PFSK-1 (cell line): ENCODE results near the gene NLN.

Source experiments
- FOXP2 ChIP-seq: optimal IDR thresholded peaks from 2 replicates; pipeline ENCODE3; 2011; ENCODE audit warnings: borderline replicate concordance, control low read depth, inconsistent platforms; ENCODE audit not compliant: insufficient read depth; ENCODE audit errors: extremely low read length, extremely low read depth
- POLR2AphosphoS5 ChIP-seq: IDR thresholded peaks from 2 replicates; pipeline ENCODE4 v1.6.1; 2012; ENCODE audit warnings: low read depth, mild to moderate bottlenecking, control low read depth, low read length, moderate library complexity
- SIN3A ChIP-seq: IDR thresholded peaks from 2 replicates; pipeline ENCODE4 v1.6.1; 2012; ENCODE audit warnings: mild to moderate bottlenecking, low read length, moderate library complexity, borderline replicate concordance; ENCODE audit not compliant: insufficient read depth
- TAF1 ChIP-seq: IDR thresholded peaks from 2 replicates; pipeline ENCODE4 v1.6.1; 2012; ENCODE audit warnings: low read length, control low read depth, borderline replicate concordance; ENCODE audit not compliant: insufficient read depth
- TF ChIP-seq, protein P1 (sequence below), 2 experiments: IDR thresholded peaks; 2 replicates each; pipeline versions ENCODE4 v1.6.1 to v1.8.0; 2011 to 2012; ENCODE audit warnings: low read depth in 2 of 2, low read length in 2 of 2, control low read depth in 1 of 2, inconsistent platforms in 1 of 2, mild to moderate bottlenecking in 1 of 2, moderate library complexity in 1 of 2; ENCODE audit not compliant: insufficient read depth in 1 of 2

NLN gene

DNA sequence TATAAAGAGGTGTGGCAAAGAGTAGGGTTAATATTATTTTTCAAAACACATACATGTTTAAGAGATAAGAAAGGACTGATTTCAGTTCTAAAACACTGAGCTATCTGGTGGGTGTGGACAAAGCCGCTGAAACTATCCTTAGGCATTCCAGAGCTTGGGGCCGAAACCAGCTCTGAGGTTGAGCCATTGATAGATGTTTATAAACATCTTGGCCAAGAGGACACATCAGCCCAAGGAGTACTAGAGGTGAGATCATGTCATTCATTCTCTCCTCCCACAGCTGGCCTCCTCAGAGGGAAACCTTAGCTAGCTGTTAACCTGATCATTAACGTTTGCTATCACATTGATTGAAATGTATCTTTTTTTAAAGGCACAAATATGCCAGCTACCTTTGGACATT, 89.9 kb downstream of the NLN start:
- TF ChIP-seq TAF1 (no peak), SIN3A (no peak), FOXP2 (no peak), POLR2AphosphoS5 (no peak)
- TF ChIP-seq, protein P1, sequence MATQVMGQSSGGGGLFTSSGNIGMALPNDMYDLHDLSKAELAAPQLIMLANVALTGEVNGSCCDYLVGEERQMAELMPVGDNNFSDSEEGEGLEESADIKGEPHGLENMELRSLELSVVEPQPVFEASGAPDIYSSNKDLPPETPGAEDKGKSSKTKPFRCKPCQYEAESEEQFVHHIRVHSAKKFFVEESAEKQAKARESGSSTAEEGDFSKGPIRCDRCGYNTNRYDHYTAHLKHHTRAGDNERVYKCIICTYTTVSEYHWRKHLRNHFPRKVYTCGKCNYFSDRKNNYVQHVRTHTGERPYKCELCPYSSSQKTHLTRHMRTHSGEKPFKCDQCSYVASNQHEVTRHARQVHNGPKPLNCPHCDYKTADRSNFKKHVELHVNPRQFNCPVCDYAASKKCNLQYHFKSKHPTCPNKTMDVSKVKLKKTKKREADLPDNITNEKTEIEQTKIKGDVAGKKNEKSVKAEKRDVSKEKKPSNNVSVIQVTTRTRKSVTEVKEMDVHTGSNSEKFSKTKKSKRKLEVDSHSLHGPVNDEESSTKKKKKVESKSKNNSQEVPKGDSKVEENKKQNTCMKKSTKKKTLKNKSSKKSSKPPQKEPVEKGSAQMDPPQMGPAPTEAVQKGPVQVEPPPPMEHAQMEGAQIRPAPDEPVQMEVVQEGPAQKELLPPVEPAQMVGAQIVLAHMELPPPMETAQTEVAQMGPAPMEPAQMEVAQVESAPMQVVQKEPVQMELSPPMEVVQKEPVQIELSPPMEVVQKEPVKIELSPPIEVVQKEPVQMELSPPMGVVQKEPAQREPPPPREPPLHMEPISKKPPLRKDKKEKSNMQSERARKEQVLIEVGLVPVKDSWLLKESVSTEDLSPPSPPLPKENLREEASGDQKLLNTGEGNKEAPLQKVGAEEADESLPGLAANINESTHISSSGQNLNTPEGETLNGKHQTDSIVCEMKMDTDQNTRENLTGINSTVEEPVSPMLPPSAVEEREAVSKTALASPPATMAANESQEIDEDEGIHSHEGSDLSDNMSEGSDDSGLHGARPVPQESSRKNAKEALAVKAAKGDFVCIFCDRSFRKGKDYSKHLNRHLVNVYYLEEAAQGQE (IDR thresholded peaks at IDR 0.05; ENCODE audit: insufficient read depth in 1 of 2, low read depth in 2 of 2, low read length in 2 of 2), result no peak

DNA sequence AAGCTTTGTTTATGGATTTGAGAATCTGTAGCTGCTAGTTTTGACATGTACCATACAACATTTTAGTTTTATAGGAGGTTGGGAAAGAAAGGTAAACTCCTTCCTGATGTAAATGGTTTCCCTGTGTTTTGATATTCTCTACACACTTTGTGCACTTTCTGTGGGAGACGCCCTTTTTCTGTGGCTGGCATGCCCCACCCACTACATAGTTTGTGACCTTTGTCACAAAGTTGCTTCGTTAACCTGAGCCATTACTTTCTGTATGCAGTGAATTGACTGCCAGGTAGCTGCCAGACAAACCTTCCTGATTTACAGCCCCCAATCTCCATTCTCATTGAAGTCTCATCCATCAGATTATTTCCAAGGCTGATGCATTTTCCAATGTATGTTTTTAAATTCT, 90.6 kb downstream of the NLN start:
- TF ChIP-seq FOXP2 (no peak), SIN3A (no peak), TAF1 (no peak), POLR2AphosphoS5 (no peak)
- TF ChIP-seq, protein P1 (IDR thresholded peaks at IDR 0.05; ENCODE audit: insufficient read depth in 1 of 2, low read depth in 2 of 2, low read length in 2 of 2), result no peak

GRCh38 chr5:65813174-65813573, 91.2 kb downstream of the NLN start:
- TF ChIP-seq TAF1 (no peak), POLR2AphosphoS5 (no peak), FOXP2 (no peak), SIN3A (no peak)
- TF ChIP-seq, protein P1 (IDR thresholded peaks at IDR 0.05; ENCODE audit: insufficient read depth in 1 of 2, low read depth in 2 of 2, low read length in 2 of 2), result no peak

DNA sequence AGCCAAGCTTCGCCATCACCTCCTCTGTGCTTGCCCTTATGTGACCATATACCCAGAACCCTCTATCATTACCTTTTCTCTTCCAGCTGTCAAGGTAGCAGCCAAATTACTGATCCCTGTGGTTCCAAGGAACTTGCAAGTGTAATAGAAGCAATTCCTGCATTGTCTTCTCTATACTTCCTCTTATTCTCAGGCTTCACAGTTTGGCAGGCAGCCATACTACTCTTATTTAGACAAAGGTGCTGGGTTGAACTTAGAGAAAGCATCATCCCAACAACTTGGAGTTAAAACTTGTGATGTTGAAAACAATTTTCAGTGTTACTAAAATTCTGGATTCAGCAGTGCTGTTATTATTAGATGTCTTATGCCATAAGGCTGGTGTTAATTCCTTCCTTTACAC, 93.2 kb downstream of the NLN start:
- TF ChIP-seq FOXP2 (no peak), TAF1 (no peak), SIN3A (no peak), POLR2AphosphoS5 (no peak)
- TF ChIP-seq, protein P1 (IDR thresholded peaks at IDR 0.05; ENCODE audit: insufficient read depth in 1 of 2, low read depth in 2 of 2, low read length in 2 of 2), result no peak

DNA sequence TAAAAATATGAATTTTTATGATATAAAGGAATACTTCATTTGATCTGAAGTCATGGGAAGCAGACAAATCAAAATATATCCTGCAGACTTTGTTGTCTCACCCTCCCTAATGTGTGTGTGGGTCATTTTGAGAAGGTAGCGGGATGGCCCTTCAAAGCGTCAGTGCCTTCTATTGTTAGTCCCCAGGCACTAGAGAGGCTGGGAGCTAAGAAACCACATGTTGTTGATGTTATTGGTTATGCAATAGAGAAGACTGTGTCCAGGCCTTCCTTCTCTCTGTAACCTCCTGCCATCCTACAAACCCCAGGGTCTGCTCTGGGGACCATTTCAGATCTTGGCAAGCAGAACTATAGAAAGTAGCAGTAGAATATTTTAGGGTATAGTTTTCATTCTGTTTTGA, 94.7 kb downstream of the NLN start:
- TF ChIP-seq TAF1 (no peak), FOXP2 (no peak), POLR2AphosphoS5 (no peak), SIN3A (no peak)
- TF ChIP-seq, protein P1 (IDR thresholded peaks at IDR 0.05; ENCODE audit: insufficient read depth in 1 of 2, low read depth in 2 of 2, low read length in 2 of 2), result no peak
